ENCODE data around the gene LIME1. TPM values are rescaled to one million over a fixed set of nuclear protein-coding genes. Genes with fewer than 3 reads are reported as not detected.

The LIME1 gene
- total RNA-seq, 2 experiments from 2014 or later = 181 to 186 TPM

- Mint-ChIP-seq H3K27me3 (no peaks in the 10 kb centered on the region), H3K4me1 (peaks cover 43% of the 10 kb centered on the region), H3K27ac (no peak overlapping the region), H3K4me3 (no peak overlapping the region), H3K9me3 (peaks cover 3% of the 10 kb centered on the region), H3K36me3 (ENCODE audit: low read depth) (peaks cover 53% of the 10 kb centered on the region)
- DNase-seq = no peak
- ChIA-PET CTCF (interaction anchor here (0.7 kb wide), 1 partner anchor 25 kb away, joined by 3 read pairs; no protein-coding TSS in a partner anchor), POLR2A (interaction anchor here (1.9 kb wide), 1 partner anchor 23 kb away, joined by 8 read pairs; the partner anchor contains the start of genes ARFRP1 and ZGPAT)
Observed at GRCh38 chr20:63731410-63731809, 5.1 kb upstream of the LIME1 start.

GRCh38 chr20:63732118-63733095 lies 4.1 kb upstream of the LIME1 start:
- POLR2A ChIA-PET = interaction anchor here (7.3 kb wide), 1 partner anchor 27 kb away, joined by 120 read pairs; the partner anchor contains the start of genes ARFRP1 and ZGPAT
- DNase-seq = no peak

GRCh38 chr20:63733117-63733516 lies 3.3 kb upstream of the LIME1 start:
- no peak for DNase-seq
- ChIA-PET POLR2A (interaction anchor here (7.3 kb wide), 1 partner anchor 28 kb away, joined by 120 read pairs; the partner anchor contains the start of genes ARFRP1 and ZGPAT), CTCF (no interaction called here)
- no peak overlapping the region for H3K4me3 Mint-ChIP-seq
- H3K9me3 Mint-ChIP-seq = no peaks in the 10 kb centered on the region
- no peaks in the 10 kb centered on the region for H3K27me3 Mint-ChIP-seq
- H3K4me1 Mint-ChIP-seq = peaks cover 34% of the 10 kb centered on the region
- H3K36me3 Mint-ChIP-seq (ENCODE audit: low read depth) = peaks cover 47% of the 10 kb centered on the region
- H3K27ac Mint-ChIP-seq = no peak overlapping the region

More at GRCh38 chr20:63732118-63733095, 4.1 kb upstream of the LIME1 start:
- CTCF ChIA-PET = no interaction called here
- Mint-ChIP-seq H3K4me1 (peaks cover 40% of the 10 kb centered on the region), H3K27me3 (no peaks in the 10 kb centered on the region), H3K36me3 (ENCODE audit: low read depth) (peaks cover 50% of the 10 kb centered on the region), H3K9me3 (no peaks in the 10 kb centered on the region), H3K4me3 (no peak overlapping the region), H3K27ac (no peak overlapping the region)

GRCh38 chr20:63733579-63734081 lies 2.8 kb upstream of the LIME1 start:
- peak overlapping the region; percentile 64 for H3K27ac Mint-ChIP-seq
- no peaks in the 10 kb centered on the region for H3K27me3 Mint-ChIP-seq
- ChIA-PET CTCF (no interaction called here), POLR2A (interaction anchor here (7.3 kb wide), 1 partner anchor 28 kb away, joined by 120 read pairs; the partner anchor contains the start of genes ARFRP1 and ZGPAT)
- no peak overlapping the region for H3K4me3 Mint-ChIP-seq
- DNase-seq = no peak
- no peaks in the 10 kb centered on the region for H3K9me3 Mint-ChIP-seq
- H3K36me3 Mint-ChIP-seq (ENCODE audit: low read depth) = peaks cover 42% of the 10 kb centered on the region
- H3K4me1 Mint-ChIP-seq = peaks cover 28% of the 10 kb centered on the region

- H3K27ac Mint-ChIP-seq = peak overlapping the region; percentile 64
- ChIA-PET CTCF (interaction anchor here (0.6 to 0.7 kb wide), 2 partner anchors 26 to 50 kb away, joined by 3 read pairs; partner anchors contain the start of genes ARFRP1 and ZGPAT), POLR2A (interaction anchor here (7.3 kb wide), 1 partner anchor 29 kb away, joined by 120 read pairs; the partner anchor contains the start of genes ARFRP1 and ZGPAT)
- peaks cover 27% of the 10 kb centered on the region for H3K4me1 Mint-ChIP-seq
- no peak for DNase-seq
- peaks cover 38% of the 10 kb centered on the region for H3K36me3 Mint-ChIP-seq (ENCODE audit: low read depth)
- H3K4me3 Mint-ChIP-seq = no peak overlapping the region
- no peaks in the 10 kb centered on the region for H3K9me3 Mint-ChIP-seq
- no peaks in the 10 kb centered on the region for H3K27me3 Mint-ChIP-seq
Observed at GRCh38 chr20:63734111-63734945, 2.1 kb upstream of the LIME1 start.

- peak overlapping the region; percentile 86 for H3K4me3 Mint-ChIP-seq
- no peaks in the 10 kb centered on the region for H3K9me3 Mint-ChIP-seq
Observed at GRCh38 chr20:63734946-63735858, 1.3 kb upstream of the LIME1 start.

GRCh38 chr20:63736893-63737694 lies 630 bp downstream of the LIME1 start:
- Mint-ChIP-seq H3K27ac (peak overlapping the region; percentile 95), H3K4me1 (peaks cover 27% of the 10 kb centered on the region), H3K4me3 (peak overlapping the region; percentile 86), H3K27me3 (no peaks in the 10 kb centered on the region), H3K9me3 (no peaks in the 10 kb centered on the region), H3K36me3 (ENCODE audit: low read depth) (peaks cover 32% of the 10 kb centered on the region)
- ChIA-PET CTCF (interaction anchor here (1.0 to 3.1 kb wide), 9 partner anchors 13 to 241 kb away, joined by 3 to 35 read pairs (median 5); partner anchors contain the start of genes ARFRP1, PTK6, RTEL1 and ZGPAT), POLR2A (interaction anchor here (0.5 to 7.3 kb wide), 25 partner anchors 8 to 1356 kb away, joined by 3 to 120 read pairs (median 5); partner anchors contain the start of genes ARFRP1, GMEB2, PPDPF and PTK6)
- peak; percentile 75 for DNase-seq

More at GRCh38 chr20:63734946-63735858, 1.3 kb upstream of the LIME1 start:
- POLR2A ChIA-PET = interaction anchor here (0.7 to 7.3 kb wide), 15 partner anchors 6 to 307 kb away, joined by 3 to 120 read pairs (median 6); partner anchors contain the start of genes ARFRP1, PRPF6, RTEL1 and SAMD10
- DNase-seq = no peak
- Mint-ChIP-seq H3K27ac (peak overlapping the region; percentile 95), H3K36me3 (ENCODE audit: low read depth) (peaks cover 31% of the 10 kb centered on the region), H3K4me1 (peaks cover 27% of the 10 kb centered on the region), H3K27me3 (no peaks in the 10 kb centered on the region)
- CTCF ChIA-PET = interaction anchor here (0.6 to 3.1 kb wide), 7 partner anchors 10 to 77 kb away, joined by 3 to 35 read pairs (median 4); partner anchors contain the start of genes ARFRP1, RTEL1 and ZGPAT

GRCh38 chr20:63737695-63737944 lies 1.2 kb downstream of the LIME1 start:
- Mint-ChIP-seq H3K4me1 (peaks cover 27% of the 10 kb centered on the region), H3K27me3 (no peaks in the 10 kb centered on the region), H3K9me3 (no peaks in the 10 kb centered on the region), H3K4me3 (peak overlapping the region; percentile 86), H3K27ac (peak overlapping the region; percentile 10), H3K36me3 (ENCODE audit: low read depth) (peaks cover 32% of the 10 kb centered on the region)
- POLR2A ChIA-PET = interaction anchor here (0.5 to 7.3 kb wide), 9 partner anchors 9 to 1357 kb away, joined by 3 to 120 read pairs (median 5); partner anchors contain the start of genes ARFRP1, TPD52L2 and ZGPAT
- CTCF ChIA-PET = interaction anchor here (1.6 to 3.1 kb wide), 2 partner anchors 30 to 200 kb away, joined by 4 to 35 read pairs; partner anchors contain the start of genes ARFRP1 and ZGPAT
- no peak for DNase-seq

GRCh38 chr20:63737945-63738686 lies 1.7 kb downstream of the LIME1 start:
- DNase-seq = peak; percentile 45
- Mint-ChIP-seq H3K4me3 (peak overlapping the region; percentile 56), H3K27ac (peak overlapping the region; percentile 49), H3K36me3 (ENCODE audit: low read depth) (peaks cover 32% of the 10 kb centered on the region), H3K9me3 (no peaks in the 10 kb centered on the region), H3K27me3 (no peaks in the 10 kb centered on the region), H3K4me1 (peaks cover 27% of the 10 kb centered on the region)
- CTCF ChIA-PET = interaction anchor here (1.3 to 3.1 kb wide), 3 partner anchors 30 to 200 kb away, joined by 4 to 35 read pairs (median 7); partner anchors contain the start of genes ARFRP1 and ZGPAT
- POLR2A ChIA-PET = interaction anchor here (1.0 to 7.3 kb wide), 9 partner anchors 9 to 201 kb away, joined by 3 to 120 read pairs (median 6); partner anchors contain the start of genes ARFRP1, PTK6, TNFRSF6B and TPD52L2

- Mint-ChIP-seq H3K9me3 (no peaks in the 10 kb centered on the region), H3K4me3 (peak overlapping the region; percentile 56), H3K27me3 (no peaks in the 10 kb centered on the region), H3K36me3 (ENCODE audit: low read depth) (peaks cover 29% of the 10 kb centered on the region), H3K4me1 (peaks cover 23% of the 10 kb centered on the region), H3K27ac (peak overlapping the region; percentile 49)
- ChIA-PET POLR2A (interaction anchor here (0.7 to 7.3 kb wide), 10 partner anchors 10 to 218 kb away, joined by 3 to 120 read pairs (median 6); partner anchors contain the start of genes ARFRP1, PTK6, TNFRSF6B and TPD52L2), CTCF (interaction anchor here (1.2 to 1.6 kb wide), 3 partner anchors 12 to 201 kb away, joined by 4 to 7 read pairs (median 5); partner anchors contain the start of genes ARFRP1 and ZGPAT)
- peak; percentile 57 for DNase-seq
Observed at GRCh38 chr20:63738687-63739129, 2.2 kb downstream of the LIME1 start.
